GM21737 (cell line): ENCODE results near the gene CD47.

Experiments
- ATAC-seq: cut with Tn5 transposase; IDR thresholded peaks from one replicate; pipeline ENCODE4 v1.9.1; 2021; ENCODE audit warnings: mild to moderate bottlenecking, moderate library complexity; ENCODE audit not compliant: unreplicated experiment

CD47 gene

GRCh38 chr3:108021131-108021530 is 69.7 kb downstream of the CD47 start:
- ATAC-seq = no peak

- ATAC-seq = no peak
These were observed 72.3 kb downstream of the CD47 start for GRCh38 chr3:108018552-108018951.

DNA sequence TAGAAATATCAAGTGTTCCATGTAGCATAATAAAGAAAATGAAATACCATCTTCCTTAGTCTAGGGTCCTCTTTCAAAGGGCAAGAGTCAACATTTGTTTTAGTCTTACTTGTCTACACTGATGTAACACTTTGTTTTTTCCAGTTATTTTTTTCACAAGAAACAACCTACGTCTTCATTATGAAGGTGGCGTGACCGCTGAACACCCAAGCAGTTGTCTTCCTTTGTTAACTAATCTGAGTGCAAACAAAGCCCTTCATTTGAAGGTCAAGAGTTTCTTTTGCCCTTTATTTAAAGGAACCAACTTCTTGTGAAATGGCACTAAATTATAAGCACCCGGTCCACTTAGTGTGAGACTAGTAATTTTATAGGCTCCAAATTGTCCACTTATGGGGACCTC is 73.2 kb downstream of the CD47 start:
- ATAC-seq = no peak

GRCh38 chr3:108014943-108015342 is 75.9 kb downstream of the CD47 start:
- no peak for ATAC-seq

DNA sequence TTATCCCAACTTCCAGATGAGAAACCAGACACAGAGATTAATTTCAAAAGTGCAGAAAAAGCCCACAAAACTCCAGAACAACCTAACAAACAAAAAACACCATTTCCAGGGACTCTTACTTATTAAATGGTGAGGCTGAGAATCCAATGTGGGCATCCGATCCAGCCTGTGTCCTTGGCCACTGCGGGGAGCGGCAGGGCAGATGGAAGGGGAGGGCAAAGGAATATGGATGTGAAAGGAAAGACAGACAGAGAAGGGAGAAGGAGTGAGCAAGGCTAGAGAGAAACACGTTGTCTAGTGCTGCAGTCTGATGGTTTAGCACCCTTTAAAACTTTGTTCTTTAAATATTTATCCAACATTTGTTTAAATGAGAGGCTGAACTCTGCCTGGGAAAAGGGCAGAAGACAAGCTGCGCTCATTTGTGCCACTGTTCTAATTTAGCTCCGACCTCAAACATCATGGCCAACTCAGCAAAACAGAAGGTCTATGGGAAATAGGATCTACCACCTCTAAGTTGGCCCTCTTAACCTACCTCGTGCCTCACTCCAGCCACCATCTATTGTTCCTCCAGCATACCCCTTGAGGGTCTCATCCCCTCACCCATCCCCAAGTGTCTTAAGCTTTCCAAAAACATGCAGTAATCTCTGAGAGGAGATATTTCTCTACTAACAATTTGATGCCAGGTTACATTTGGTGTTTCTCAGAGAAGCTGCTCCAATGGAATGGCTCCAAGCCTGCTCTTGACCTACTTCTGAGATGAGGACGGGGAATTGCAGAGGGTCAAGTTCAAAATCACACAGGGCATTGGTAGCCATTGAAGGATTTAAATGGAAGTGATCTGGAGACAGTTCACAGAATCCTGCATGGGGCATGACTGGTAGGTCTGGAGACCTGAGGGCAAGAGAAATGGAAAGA is 77.4 kb downstream of the CD47 start:
- no peak for ATAC-seq

- ATAC-seq = no peak
These were observed 78.5 kb downstream of the CD47 start for GRCh38 chr3:108012304-108012703.

DNA sequence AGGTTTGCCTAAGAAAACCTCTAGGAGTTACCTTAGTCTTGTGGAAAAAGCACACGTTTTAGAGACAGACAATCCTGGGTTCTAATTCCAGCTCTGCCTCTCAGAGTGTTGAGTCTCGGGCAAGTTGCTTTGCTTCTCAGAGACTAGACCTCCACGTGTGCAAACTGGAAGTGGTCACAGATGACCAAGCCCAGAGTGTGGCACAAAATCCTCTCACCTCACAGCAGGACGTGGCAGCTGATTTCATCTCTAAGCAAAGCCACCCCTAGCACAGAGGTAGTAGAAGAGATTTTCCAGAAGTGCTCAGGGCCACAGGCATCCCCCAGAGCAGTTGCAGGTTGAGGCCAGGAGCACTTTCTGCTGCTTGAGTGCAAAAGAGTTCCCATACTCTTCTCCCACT is 79.2 kb downstream of the CD47 start:
- no peak for ATAC-seq

- ATAC-seq = no peak
These were observed 81.7 kb downstream of the CD47 start for GRCh38 chr3:108008931-108009639.

GRCh38 chr3:108008106-108008505 is 82.7 kb downstream of the CD47 start:
- ATAC-seq = no peak

GRCh38 chr3:108006881-108007331 is 83.9 kb downstream of the CD47 start:
- ATAC-seq = no peak

DNA sequence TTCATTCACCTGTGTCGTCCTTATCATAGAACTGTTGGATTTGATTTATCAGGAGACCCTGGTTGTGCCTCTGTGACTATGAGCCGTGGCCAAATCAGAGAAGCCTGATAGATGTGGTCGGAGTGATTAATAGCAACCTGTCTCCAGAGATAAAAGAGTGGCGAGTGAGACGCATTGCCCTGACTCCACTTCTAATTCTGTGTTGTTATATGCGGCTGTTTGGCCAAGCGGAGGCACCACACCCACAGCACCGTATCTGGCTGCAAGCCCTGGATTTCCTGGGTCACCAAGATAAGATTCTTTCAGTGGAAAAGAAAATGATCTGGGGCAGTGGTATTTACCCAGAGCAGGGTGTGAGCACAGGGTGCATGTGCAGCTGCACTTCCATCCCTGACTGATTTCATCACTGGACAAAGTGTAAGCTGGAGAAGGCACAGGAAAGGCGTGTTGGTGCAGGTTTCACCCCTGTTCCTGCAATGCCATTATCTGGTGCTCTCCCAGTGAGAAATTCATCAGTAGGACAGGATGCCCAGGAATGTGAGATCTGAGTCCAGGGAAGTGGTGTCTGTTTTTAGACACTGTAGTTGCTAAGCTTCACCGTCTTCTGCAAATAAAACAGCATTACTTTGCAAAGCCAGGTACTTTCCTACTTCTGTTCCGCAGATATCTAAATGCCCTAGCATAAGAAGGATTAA is 84.6 kb downstream of the CD47 start:
- no peak for ATAC-seq

DNA sequence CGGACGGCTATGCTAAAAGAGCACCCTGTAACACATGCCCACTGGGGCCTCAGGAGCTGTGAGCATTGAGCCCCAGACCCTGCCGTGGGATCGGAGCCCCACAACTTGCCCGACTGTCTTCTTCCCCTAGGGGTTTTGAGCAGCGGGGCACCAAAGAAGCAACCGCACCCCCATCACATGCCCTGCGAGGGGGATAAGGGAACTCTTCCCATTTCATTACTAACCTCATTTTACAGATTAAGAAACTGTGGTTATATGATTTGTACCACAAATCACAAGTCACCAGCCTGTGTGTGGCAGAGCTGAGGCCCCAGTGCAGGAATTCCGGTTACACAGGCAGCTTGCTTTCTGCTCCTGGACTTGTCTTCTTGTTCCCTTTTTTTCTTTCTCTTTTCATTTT is 86.2 kb downstream of the CD47 start:
- ATAC-seq = no peak

DNA sequence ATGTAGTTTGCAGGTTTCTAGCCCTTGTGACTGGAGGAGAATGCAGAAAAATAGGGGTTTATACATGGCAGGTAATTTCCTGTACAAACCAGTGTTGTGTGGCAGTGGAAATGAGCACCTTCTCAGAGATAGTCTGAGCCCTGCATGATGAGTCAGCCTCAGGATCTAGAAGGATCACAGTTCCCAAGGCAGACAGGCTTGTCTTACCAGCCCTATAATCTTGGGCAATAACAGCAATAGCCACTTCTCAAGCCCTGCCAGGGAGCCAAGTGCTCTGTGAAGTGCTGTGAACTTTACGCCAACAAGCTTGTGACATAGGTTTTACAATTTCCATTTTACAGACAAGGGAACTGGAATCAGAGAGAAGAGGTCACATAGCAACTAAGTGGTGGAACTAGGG is 89.4 kb downstream of the CD47 start:
- no peak for ATAC-seq

DNA sequence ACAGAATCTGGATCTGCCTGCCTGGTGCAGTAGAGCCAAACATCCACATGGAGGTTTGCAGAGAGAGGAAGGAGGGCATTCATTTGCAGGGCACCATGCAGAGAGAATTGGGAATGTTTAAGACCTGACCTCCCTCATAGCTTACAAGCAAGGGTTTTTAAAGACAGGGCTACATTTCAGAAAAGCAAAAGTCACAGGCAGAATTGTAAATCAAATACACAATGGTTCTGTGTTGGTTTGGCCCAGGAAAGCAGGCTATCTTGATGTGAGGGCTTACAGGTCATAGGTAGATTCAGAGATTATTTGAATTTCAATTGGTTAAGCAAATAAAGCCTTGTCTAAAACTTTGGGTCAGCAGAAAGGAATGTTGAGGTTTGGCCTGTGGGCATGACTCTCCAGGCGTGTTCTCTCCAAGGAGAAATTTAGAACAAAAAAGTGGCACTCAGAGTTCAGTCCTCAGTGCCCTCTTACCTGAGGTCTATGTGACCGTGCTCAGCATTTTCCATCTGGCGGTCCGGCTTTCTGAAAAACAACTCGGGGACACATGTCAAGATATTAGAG is 91.5 kb downstream of the CD47 start:
- ATAC-seq = no peak

- no peak for ATAC-seq
These were observed 93.2 kb downstream of the CD47 start for GRCh38 chr3:107997671-107998070.

GRCh38 chr3:107995823-107996222 is 95.0 kb downstream of the CD47 start:
- no peak for ATAC-seq

DNA sequence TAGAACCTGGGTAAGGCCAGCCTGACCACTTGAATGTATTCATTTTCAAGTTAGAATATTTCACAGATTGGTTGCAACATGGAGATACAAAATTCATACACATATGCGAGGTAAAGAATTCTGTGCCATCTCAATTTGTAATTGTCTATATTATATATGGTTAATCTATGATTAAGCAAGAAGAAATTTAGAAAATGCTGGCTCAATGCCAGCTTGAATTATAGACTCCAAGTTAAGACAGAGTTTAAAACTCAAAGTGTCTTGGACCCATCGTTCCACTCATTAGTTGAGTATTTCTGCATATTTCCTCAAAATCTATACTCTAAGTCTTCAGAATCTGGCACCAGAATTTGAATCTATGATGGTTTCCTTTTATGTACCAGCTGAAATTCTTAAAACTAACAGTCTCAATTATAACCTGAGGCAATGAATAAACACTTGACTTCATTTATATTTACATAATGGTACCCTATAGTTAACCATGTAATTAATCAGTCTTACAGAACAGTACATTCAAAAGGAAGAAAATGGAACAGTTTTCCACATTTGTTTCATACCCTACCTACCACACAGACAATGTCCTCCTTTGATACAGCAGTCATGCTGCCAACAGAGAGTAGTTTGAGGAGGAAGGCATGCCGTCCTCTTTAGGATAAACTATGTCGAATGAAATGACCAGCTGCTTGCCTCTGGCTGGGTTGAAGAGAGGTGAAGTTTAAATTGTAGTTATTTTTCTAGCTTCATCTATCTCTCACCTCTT is 95.7 kb downstream of the CD47 start:
- ATAC-seq = no peak

DNA sequence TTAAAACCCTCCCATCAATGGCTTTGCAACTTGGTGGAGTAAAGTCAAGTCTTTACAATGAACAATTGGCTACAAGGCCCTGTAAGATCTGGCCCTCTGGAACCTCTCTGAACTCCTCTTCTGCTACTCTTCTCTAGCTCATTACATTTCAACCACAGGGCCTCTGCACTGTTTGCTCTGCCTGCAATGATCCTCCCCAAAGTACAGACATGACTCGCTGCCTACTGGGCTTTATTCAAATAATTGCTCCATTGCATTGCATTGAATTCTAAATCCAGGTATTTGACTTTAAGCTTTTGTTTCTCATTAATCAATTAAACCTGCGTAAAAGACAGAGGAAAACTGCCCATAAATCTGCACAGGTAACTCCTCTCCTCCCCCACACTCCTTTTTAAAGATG is 96.7 kb downstream of the CD47 start:
- no peak for ATAC-seq

- no peak for ATAC-seq
These were observed 97.1 kb downstream of the CD47 start for GRCh38 chr3:107993771-107994170.
